Suprapubic skin (tissue), 4 donors: ENCODE data around the gene CDH13. TPM values are rescaled to one million over a fixed set of nuclear protein-coding genes. Genes with fewer than 3 reads are reported as not detected.

Experiments used
- DNase-seq, 2 donors: peaks; one replicate each; pipeline ENCODE4 v3.0.0-alpha.2; 2019; ENCODE audit warnings: low spot score in 2 of 2
- H3K27ac ChIP-seq: fragments of 200-600 bp; sonication (generic); one replicate; pipeline ENCODE4 v1.5.1; 2019
- H3K27me3 ChIP-seq: fragments of 200-600 bp; sonication (generic); one replicate; pipeline ENCODE4 v1.5.1; 2019
- H3K36me3 ChIP-seq: fragments of 200-600 bp; sonication (generic); one replicate; pipeline ENCODE4 v1.5.1; 2019
- H3K4me1 ChIP-seq: fragments of 200-600 bp; sonication (generic); one replicate; pipeline ENCODE4 v1.5.1; 2019
- H3K4me3 ChIP-seq: fragments of 200-600 bp; sonication (generic); one replicate; pipeline ENCODE4 v1.5.1; 2019; ENCODE audit warnings: mild to moderate bottlenecking
- H3K9me3 ChIP-seq: fragments of 200-600 bp; sonication (generic); one replicate; pipeline ENCODE4 v1.5.1; 2019
- EP300 ChIP-seq: sonication (generic); formaldehyde crosslinking; IDR thresholded peaks from one replicate; pipeline ENCODE4 v1.6.1; 2017; ENCODE audit warnings: antibody characterized with exemption
- POLR2A ChIP-seq, 2 donors: fragments of 450-650 bp; IDR thresholded peaks; one replicate each; pipeline ENCODE4 v1.6.1; 2017; ENCODE audit warnings: antibody characterized with exemption in 2 of 2, mild to moderate bottlenecking in 2 of 2, moderate library complexity in 2 of 2
- POLR2AphosphoS5 ChIP-seq, 3 donors: sonication (generic); formaldehyde crosslinking; IDR thresholded peaks; one replicate each; pipeline ENCODE4 v1.6.1; 2017; ENCODE audit warnings: antibody characterized with exemption in 3 of 3
- WGBS: methylation state at CpG from one replicate; pipeline ENCODE4 v1.1.5; 2018; 5-methylcytosine and 5-hydroxymethylcytosine counted together
- total RNA-seq, 4 donors: library from RNA; depleted of rRNA; stranded (reverse); fragments of >200 nt; gene quantifications; one replicate each; pipeline ENCODE4 v1.1.0, GENCODE V29; 2016
- TF ChIP-seq, protein P1 (sequence below), 2 donors: fragments of 200-600 bp in 1 of 2; fragments of 450-650 bp in 1 of 2; sonication (generic) in 1 of 2; IDR thresholded peaks; one replicate each; pipeline ENCODE4 v1.5.1; 2016 to 2019; ENCODE audit warnings: antibody characterized with exemption in 2 of 2, mild to moderate bottlenecking in 1 of 2, moderate library complexity in 1 of 2

The CDH13 gene
- total RNA-seq, 4 donors from 2014 or later: 90.4 to 176 (median 139) TPM

GRCh38 chr16:83392743-83393142, 766.0 kb downstream of the CDH13 start:
- H3K27me3 ChIP-seq: no peaks in the 10 kb centered on the region
- TF ChIP-seq POLR2A (IDR thresholded peaks at IDR 0.05): no peak
- TF ChIP-seq EP300: no peak
- TF ChIP-seq, protein P1, sequence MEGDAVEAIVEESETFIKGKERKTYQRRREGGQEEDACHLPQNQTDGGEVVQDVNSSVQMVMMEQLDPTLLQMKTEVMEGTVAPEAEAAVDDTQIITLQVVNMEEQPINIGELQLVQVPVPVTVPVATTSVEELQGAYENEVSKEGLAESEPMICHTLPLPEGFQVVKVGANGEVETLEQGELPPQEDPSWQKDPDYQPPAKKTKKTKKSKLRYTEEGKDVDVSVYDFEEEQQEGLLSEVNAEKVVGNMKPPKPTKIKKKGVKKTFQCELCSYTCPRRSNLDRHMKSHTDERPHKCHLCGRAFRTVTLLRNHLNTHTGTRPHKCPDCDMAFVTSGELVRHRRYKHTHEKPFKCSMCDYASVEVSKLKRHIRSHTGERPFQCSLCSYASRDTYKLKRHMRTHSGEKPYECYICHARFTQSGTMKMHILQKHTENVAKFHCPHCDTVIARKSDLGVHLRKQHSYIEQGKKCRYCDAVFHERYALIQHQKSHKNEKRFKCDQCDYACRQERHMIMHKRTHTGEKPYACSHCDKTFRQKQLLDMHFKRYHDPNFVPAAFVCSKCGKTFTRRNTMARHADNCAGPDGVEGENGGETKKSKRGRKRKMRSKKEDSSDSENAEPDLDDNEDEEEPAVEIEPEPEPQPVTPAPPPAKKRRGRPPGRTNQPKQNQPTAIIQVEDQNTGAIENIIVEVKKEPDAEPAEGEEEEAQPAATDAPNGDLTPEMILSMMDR (IDR thresholded peaks at IDR 0.05): no peak
- TF ChIP-seq POLR2AphosphoS5 (IDR thresholded peaks at IDR 0.05): no peak
- H3K36me3 ChIP-seq: no peaks in the 10 kb centered on the region
- H3K4me3 ChIP-seq: no peak overlapping the region
- H3K27ac ChIP-seq: no peak overlapping the region
- H3K4me1 ChIP-seq: peaks cover 4% of the 10 kb centered on the region
- WGBS: 75% methylated on average over 4 of the region's 4 CpGs
- no peak for DNase-seq
- H3K9me3 ChIP-seq: no peaks in the 10 kb centered on the region

- Histone ChIP-seq H3K4me3 (no peak overlapping the region), H3K36me3 (no peaks in the 10 kb centered on the region), H3K27me3 (no peaks in the 10 kb centered on the region), H3K4me1 (peaks cover 4% of the 10 kb centered on the region), H3K27ac (no peak overlapping the region), H3K9me3 (no peaks in the 10 kb centered on the region)
- TF ChIP-seq, protein P1 (IDR thresholded peaks at IDR 0.05): no peak
- no peak for TF ChIP-seq POLR2AphosphoS5 (IDR thresholded peaks at IDR 0.05)
- TF ChIP-seq EP300: no peak
- TF ChIP-seq POLR2A (IDR thresholded peaks at IDR 0.05): no peak
- 60% methylated on average over 6 of the region's 6 CpGs for WGBS
- DNase-seq: no peak
Measured at GRCh38 chr16:83393196-83393981, 766.6 kb downstream of the CDH13 start.

GRCh38 chr16:83397601-83398291, 771.0 kb downstream of the CDH13 start:
- no peaks in the 10 kb centered on the region for H3K9me3 ChIP-seq
- 58% methylated on average over 4 of the region's 4 CpGs for WGBS
- DNase-seq: no peak
- H3K4me1 ChIP-seq: peaks cover 4% of the 10 kb centered on the region
- H3K4me3 ChIP-seq: no peak overlapping the region
- no peaks in the 10 kb centered on the region for H3K27me3 ChIP-seq
- no peak for TF ChIP-seq POLR2A (IDR thresholded peaks at IDR 0.05)
- no peak for TF ChIP-seq POLR2AphosphoS5 (IDR thresholded peaks at IDR 0.05)
- TF ChIP-seq, protein P1 (IDR thresholded peaks at IDR 0.05): no peak
- TF ChIP-seq EP300: no peak
- no peaks in the 10 kb centered on the region for H3K36me3 ChIP-seq
- H3K27ac ChIP-seq: no peak overlapping the region

- no peaks in the 10 kb centered on the region for H3K36me3 ChIP-seq
- no peak for TF ChIP-seq POLR2AphosphoS5 (IDR thresholded peaks at IDR 0.05)
- TF ChIP-seq, protein P1 (IDR thresholded peaks at IDR 0.05): no peak
- TF ChIP-seq EP300: no peak
- TF ChIP-seq POLR2A (IDR thresholded peaks at IDR 0.05): no peak
- DNase-seq: no peak
- H3K27ac ChIP-seq: no peak overlapping the region
- 72% methylated on average over 4 of the region's 4 CpGs for WGBS
- H3K4me3 ChIP-seq: no peak overlapping the region
- H3K27me3 ChIP-seq: no peaks in the 10 kb centered on the region
- peaks cover 4% of the 10 kb centered on the region for H3K4me1 ChIP-seq
- no peaks in the 10 kb centered on the region for H3K9me3 ChIP-seq
Measured at GRCh38 chr16:83400234-83400633, 773.5 kb downstream of the CDH13 start.

DNA sequence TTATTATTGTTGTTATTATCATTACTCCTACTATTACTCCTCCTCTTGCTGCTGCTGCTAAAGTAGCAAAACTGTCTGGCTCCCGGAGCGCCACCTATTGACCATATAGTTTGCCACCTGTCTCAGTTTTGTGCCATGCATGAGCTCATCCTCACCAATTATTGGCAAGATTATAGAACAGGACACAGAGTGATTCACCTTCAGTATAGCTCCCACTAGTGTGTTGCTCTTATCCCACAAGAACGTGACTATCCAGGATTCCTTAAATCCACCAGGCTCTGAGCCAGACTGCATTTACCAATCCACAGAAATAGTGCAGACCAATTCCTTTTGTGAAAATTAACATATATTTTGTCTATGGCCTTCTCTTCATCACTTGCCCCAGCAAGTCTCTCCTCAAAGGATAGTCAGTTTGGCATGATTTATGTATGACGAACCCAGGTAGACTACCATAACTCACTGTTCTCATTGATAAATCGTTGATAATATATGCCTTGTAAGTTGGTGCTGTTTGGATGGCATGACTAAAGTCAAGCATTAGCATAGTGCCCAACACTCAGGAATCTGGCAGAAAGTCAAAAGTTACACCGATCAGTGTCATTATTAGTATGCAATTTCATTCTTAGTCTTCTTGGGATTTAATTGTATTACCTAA, 775.5 kb downstream of the CDH13 start:
- DNase-seq: no peak
- H3K9me3 ChIP-seq: no peaks in the 10 kb centered on the region
- no peaks in the 10 kb centered on the region for H3K36me3 ChIP-seq
- TF ChIP-seq, protein P1 (IDR thresholded peaks at IDR 0.05): no peak
- TF ChIP-seq EP300 (no peak), POLR2AphosphoS5 (IDR thresholded peaks at IDR 0.05) (no peak), POLR2A (IDR thresholded peaks at IDR 0.05) (no peak)
- WGBS: 63% methylated on average over 6 of the region's 6 CpGs
- no peak overlapping the region for H3K4me3 ChIP-seq
- H3K27me3 ChIP-seq: no peaks in the 10 kb centered on the region
- H3K4me1 ChIP-seq: peaks cover 4% of the 10 kb centered on the region
- no peak overlapping the region for H3K27ac ChIP-seq
